HG02571 (cell line): ENCODE results near the gene CLECL1.
"Not testable (repeated sequence)": the region's sequence is repeated elsewhere in the genome, so short reads cannot be mapped to it uniquely, and the experiment has no call there.

Experiments used
- ATAC-seq: cut with Tn5 transposase; IDR thresholded peaks from one replicate; pipeline ENCODE4 v1.9.1; 2021; ENCODE audit warnings: mild to moderate bottlenecking, moderate library complexity; ENCODE audit not compliant: unreplicated experiment

Gene CLECL1

DNA sequence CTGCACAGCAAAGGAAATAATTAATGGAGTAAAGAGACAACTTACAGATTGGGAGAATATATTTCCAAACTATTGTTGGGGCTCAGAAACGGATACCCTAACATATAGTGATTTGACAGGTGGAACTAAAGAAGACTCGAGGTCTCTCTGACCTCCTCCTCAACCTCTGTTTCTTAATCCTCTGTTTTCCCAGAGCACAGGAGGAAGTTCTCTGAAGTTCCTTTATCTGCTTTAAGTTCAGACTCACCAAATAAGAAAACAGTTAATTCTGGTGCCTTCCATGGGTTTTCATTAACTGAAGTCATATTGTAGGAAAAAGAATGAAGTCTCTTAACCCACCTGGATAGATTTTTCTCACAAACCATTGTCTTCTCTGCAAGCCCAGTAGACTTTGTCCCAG lies 34.2 kb downstream of the CLECL1 start:
- ATAC-seq = no peak

DNA sequence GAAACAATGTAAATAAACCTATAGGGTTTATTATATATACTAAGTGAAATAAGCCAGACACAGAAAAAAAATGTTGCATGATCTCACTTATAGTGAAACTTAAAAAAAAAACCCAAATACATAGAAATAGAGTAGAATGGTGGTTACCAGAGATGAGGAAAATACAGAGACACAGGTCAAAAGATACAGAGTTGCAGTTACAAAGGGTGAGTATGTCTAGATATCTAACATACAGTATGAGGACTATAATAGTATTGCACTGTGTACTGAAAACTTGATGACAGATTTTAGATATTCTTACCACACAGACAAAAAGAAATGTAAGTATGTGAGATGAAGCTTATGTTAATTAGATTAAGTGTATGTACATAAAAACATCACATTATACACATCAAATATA lies 35.3 kb downstream of the CLECL1 start:
- no peak for ATAC-seq

DNA sequence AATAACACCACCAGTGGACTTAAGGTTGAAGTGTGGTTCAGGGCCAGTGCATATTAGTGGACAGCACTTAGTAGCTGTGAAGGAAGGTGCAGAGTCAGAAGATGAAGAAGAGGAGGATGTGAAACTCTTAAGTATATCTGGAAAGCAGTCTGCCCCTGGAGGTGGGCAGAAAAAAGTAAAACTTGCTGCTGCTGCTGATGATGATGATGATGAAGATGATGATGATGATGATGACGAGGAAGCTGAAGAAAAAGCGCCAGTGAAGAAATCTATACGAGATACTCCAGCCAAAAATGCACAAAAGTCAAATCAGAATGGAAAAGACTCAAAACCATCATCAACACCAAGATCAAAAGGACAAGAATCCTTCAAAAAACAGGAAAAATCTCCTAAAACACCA lies 37.2 kb downstream of the CLECL1 start:
- not testable (repeated sequence) for ATAC-seq

DNA sequence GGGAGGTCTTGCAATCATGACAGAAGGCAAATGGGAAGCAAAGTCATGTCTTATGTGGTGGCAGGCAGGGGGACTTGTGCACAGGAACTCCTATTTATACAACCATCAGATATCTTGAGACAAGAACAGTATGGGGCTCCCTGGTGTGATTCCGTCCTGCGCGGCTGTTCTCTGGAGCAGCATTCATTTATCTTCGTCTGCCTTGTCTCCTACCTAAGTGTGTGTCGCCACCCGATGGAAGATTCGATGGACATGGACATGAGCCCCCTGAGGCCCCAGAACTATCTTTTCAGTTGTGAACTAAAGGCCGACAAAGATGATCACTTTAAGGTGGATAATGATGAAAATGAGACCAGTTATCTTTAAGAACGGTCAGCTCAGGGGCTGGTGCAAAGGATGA lies 37.7 kb downstream of the CLECL1 start:
- not testable (repeated sequence) for ATAC-seq

DNA sequence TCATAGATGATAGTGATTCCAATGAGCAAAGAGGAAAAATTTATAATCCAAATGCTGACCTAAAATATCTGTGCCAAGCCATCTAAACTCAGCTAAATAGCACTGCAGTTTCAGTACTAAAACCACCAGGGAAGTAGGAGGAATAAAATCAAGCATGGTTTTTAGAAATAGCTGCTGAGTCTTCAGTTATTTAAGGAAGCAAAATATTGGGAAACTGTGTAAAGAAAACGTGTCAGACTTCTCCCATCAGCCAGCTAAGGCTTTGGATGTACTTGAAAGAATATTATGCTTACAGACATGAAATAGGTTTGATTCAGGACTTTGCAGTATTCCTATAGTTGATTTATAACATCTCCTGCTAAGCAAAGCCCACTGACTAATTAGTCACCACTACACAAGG lies 38.7 kb downstream of the CLECL1 start:
- ATAC-seq = no peak

DNA sequence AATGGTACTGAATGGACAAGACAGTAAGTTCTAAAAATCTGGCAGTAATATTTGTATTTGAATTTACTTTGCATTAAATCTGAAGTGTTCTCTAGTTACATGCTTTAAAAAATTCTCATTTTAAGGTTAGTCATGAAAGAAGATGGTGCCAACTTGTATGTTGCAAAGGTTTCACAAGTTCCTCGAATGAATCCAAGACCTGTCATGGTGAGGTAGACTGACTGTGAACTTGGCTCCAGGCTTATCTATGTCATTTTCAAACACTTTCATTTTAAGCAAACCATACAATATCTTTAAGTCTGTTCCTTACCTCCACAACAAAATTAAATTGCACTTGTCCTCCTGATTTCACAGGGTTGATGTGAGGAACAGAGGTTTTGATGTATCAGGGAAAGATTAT lies 40.0 kb downstream of the CLECL1 start:
- no peak for ATAC-seq

DNA sequence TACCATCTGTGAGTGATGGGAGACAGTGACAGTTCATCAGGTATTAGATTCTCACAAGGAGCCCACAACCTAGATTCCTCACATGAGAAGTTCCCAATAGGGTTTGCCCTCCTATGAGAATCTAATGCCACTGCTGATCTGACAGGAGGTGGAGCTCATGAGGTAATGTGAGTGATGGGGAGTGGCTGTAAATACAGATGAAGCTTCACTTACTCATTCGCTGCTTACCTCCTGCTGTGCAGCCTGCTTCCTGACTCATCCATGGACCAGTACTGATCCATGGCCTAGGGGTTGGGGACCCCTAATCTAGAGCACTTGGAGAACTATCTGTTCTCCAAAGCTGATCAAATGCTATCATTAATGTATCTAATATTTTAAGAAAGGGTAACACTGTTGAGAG lies 45.7 kb downstream of the CLECL1 start:
- ATAC-seq = no peak

DNA sequence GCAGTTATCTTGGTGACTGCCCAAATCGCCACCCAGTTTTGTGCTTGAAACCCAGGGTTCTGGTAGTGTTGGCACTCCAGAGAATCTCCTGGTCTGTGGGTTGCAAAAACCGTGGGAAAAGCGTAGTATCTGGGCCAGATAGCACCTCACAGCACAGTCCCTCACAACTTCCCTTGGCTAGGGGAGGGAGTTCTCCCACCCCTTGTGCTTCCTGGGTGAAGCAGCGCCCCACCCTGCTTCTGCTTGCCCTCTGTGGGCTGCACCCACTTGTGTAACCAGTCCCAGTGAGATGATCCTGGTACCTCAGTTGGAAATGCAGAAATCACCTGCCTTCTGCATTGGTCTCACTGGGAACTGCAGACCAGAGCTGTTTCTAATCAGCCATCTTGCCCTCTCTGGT lies 47.0 kb downstream of the CLECL1 start:
- ATAC-seq = no peak

DNA sequence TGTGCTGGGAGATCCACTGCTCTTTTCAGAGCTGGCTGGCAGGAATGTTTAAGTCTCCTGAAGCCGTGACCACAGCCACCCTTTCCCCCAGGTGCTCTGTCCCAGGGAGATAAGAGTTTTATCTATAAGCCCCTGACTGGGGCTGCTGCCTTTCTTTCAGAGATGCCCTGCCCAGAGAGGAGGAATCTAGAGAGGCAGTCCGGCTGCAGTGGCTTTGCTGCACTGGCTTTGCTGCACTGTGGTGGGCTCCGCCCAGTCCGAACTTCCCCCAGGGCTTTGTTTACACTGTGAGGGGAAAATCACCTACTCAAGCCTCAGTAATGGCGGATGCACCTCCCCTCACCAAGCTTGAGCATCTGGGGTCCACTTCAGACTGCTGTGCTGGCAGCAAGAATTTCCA lies 47.5 kb downstream of the CLECL1 start:
- ATAC-seq = not testable (repeated sequence)

DNA sequence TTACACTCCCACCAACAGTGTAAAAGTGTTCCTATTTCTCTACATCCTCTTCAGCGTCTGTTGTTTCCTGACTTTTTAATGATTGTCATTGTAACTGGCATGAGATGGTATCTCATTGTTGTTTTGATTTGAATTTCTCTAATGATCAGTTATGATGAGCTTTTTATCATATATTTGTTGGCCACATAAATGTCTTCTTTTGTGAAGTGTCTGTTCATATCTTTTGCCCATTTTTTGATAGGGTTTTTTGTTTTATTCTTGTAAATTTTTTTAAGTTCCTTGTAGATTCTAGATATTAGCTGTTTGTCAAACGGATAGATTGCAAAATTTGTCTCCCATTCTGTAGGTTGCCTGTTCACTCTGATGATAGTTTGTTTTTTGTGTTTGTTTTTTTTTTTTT lies 49.9 kb downstream of the CLECL1 start:
- not testable (repeated sequence) for ATAC-seq

DNA sequence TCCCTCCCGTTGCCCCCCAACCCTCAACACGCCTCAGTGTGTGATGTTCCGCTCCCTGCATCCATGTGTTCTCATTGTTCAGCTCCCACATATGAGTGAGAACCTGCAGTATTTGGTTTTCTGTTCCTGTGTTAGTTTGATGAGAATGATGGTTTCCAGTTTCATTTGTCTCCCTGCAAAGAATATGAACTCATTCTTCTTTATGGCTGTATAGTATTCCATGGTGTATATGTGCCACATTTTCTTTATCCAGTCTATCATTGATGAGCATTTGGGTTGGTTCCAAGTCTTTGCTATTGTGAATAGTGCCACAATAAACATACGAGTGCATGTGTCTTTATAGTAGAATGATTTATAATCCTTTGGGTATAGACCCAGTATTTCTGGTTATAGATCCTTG lies 50.4 kb downstream of the CLECL1 start:
- ATAC-seq = not testable (repeated sequence)

DNA sequence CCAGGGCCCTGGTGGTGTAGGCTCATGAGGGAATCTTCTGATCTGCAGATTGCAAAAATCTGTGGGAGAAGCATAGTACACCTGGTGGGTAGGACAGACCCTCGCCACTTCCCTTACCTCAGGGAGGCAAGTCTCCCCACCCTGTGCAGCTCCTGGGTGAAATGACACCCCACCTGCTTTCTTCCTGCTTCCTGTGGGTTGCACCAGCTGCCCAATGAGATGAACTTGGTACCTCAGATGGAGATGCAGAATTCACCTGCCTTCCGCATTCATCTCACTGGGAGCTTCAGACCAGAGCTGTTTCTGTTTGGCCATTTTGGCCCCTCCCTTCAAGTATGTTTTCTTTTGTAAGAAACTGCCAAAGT lies 58.7 kb downstream of the CLECL1 start:
- peak; percentile 21 for ATAC-seq

DNA sequence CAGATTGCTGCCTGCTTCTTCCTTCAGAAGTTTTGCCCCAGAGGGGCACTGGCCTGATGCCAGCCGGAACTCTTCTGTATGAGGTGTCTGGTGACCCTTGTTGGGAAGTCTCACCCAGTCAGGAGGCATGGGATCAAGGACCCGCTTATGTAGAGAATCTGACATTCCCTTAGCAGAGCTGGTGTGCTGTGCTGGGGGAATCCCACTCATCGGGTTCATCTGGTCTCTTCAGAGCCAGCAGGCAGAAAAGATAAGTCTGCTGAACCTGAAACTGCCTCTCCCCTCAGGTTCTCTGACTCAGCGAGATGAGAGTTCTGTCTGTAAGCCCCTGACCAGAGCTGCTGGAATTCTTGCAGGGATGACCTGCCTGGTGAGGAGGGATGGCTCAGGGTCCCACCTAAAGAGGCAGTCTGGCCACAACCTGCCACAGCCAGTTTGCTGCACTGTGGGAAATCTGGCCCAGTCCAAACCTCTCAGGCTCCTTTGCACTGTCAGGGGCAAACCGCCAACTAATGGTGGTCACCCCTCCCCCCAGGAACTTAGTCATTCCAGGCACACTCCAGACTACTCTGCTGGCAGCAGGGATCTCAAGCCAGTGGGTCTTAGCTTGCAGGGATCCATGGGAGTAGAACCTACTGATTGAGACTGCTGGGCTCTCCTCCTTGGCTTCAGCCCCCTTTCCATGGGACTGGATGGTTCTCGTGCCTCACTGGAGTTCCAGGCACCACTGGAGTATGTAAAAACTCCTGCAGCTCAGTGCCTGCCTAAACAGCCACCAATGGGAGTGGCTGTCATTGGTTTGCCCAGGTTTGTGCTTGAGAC lies 59.3 kb downstream of the CLECL1 start:
- peak; percentile 37 for ATAC-seq
